ENCODE measurements around the gene SENP2.
"Not testable (repeated sequence)": the region's sequence is repeated elsewhere in the genome, so short reads cannot be mapped to it uniquely, and the experiment has no call there.

Gene SENP2

GRCh38 chr3:185649414-185649813, 63.3 kb downstream of the SENP2 start:
- no peak for DNase-seq

GRCh38 chr3:185651971-185652370, 65.9 kb downstream of the SENP2 start:
- no peak for DNase-seq

GRCh38 chr3:185653949-185654757, 68.1 kb downstream of the SENP2 start:
- no peak for DNase-seq

DNA sequence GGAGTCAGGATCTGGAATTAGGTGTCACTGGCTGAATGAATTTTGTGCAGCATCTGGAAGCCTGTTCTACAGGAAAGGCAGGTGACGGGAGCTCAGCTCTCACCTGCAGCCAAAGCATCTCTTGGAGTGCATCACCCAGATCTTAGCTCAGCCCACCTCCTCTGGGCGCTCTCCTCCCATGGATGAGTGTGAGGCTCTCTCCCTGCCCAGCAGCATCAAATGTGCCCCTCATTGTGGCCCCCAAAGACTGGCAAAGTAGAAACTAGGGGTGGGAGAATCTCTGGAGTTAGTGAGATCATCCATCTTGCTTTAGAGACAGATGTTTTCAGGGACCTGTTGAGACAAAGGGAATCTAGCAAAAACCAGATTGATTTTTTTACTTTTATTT, 68.7 kb downstream of the SENP2 start:
- DNase-seq: no peak

GRCh38 chr3:185655426-185656320, 69.6 kb downstream of the SENP2 start:
- no peak for DNase-seq

DNA sequence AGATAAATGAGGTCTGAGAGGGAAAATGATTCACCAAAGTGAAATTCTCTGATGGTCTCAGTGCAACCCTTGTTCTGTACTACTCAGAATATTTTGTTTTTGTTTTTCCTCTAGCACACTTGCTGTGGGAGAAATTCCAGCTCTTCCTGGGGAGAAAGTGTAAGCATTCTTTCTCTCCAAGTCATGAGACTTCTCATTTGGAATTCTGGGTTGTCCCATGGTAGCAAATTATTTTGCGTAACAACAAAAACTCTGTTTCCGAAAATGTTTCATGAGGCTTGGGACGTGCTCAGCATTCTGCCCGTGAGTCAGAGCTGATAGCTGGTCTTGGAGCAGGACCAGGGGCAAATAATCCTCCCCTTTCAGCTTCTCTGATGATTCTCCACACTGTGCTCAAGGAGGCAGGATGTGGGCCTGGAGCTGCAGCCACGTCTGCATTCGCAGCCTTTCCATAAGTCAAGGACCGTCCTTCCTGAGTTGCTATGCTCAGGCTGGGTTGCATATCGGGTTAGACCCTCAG, 70.3 kb downstream of the SENP2 start:
- DNase-seq: no peak

DNA sequence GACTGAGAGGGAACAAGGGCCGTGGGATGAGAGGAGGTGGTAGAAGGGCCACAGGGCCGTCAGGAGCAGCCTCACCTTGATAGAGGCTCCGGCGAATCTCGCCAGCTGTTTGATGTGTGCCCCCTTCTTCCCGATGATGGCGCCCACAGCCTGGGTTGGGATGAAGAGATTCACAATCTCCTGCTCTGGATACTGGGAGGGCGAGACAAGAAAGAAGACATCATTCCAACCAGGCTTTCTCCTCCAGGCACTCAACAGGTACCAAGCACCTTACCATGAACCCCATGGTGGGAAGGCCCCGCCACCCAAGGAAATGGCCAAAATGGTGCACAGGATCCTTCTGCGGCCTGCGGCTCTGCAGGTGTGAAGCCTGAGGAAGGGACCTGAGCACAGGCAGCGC, 71.1 kb downstream of the SENP2 start:
- DNase-seq: no peak

GRCh38 chr3:185657691-185658503, 71.8 kb downstream of the SENP2 start:
- DNase-seq: no peak

- DNase-seq: no peak
Observed at GRCh38 chr3:185658504-185658912, 72.4 kb downstream of the SENP2 start.

GRCh38 chr3:185658943-185659342, 72.8 kb downstream of the SENP2 start:
- no peak for DNase-seq

DNA sequence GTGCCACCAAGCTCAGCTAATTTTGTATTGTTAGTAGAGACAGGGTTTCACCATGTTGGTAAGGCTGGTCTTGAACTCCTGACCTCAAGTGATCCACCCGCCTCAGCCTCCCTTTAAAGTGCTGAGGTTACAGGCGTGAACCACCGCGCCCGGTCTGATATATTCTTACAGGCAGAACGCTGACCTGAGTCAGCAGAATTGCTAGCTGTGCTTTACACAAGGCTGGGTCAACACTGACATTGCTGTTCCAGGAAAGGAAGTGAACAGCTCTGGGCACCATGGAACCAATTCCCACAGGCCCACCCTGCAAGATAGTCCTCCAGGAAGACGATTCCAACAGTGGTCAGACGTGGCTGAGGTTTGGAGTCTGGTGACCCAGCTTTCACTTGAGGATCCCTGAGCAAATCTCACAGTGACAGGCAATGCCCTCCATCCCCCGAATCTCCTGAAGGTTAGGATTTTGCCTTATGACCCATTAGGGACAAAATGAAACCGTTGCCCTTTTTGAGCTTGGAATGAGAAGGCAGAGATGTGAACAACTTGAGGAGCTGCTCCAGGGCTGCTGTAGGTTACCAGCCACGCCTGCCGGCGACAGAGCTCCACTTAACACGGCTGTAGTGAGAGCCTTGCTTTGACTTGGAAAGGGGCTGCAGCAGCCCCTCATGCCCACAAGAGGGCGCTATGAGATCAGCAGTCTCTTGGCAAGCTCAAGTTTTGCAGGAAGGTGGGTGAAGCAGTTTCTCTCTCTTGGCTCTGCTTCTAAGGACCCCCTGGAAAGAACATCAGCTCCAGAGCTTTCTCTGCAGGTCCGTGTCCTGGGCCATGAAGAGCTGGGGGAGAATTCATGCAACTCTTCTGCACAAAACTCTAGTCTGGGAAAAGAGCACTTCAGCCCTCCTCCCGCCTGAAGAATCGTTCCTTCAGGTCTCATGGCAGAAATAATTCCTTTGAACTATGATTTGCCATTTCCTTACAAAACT, 74.1 kb downstream of the SENP2 start:
- DNase-seq: peak; percentile 54

DNA sequence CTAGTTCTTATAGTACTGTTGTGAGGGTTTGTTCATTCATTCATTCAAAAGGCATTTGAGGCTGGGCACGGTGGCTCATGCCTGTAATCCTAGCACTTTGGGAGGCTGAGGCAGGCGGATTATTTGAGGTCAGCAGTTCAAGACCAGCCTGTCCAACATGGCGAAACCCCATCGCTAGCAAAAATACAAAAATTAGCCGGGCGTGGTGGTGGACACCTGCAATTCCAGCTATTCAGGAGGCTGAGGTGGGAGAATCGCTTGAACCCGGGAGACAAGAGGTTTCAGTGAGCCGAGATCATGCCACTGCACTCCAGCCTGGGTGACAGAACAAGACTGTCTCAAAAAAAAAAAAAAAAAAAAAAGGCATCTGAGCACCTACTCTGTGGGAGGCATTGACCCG, 75.2 kb downstream of the SENP2 start:
- DNase-seq: not testable (repeated sequence)

- DNase-seq: no peak
Observed at GRCh38 chr3:185661772-185662171, 75.7 kb downstream of the SENP2 start.

DNA sequence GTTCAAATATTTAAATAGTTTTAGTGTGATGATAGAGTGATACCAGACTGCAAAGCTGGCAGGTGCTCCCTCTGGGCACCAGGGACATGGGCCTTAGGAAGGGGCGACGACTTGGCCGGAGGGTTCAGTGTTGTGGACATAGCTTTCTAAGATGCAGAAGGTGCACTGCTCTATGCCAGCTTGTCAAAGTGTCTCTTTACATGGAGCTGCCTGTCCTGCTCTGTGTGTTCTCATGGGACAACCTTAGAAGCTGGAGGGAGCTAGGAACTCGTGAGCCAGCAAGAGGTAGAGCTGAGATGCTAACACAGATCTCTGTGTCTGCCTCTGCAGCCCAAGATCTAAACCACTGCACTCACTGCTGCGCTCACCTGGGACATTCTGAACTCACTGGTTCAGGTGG, 77.8 kb downstream of the SENP2 start:
- no peak for DNase-seq

DNA sequence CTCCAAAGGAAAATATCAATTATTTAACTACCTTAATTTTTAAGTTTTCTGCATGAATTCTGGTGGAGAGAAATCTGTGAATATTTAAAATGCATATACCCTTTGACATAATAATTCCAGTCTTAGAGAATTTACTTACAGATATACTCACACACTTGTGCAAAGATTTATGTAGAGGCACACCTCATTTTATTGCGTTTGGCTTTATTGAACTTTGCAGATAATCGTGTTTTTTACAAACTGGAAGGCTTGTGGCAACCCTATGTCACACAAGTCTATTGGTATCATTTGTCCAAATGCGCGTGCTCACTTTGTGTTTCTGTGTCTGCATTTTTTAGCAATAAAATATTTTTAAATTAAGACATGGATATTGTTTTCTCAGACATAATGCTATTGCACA, 81.5 kb downstream of the SENP2 start:
- no peak for DNase-seq

- no peak for DNase-seq
Observed at GRCh38 chr3:185677146-185677829, 91.2 kb downstream of the SENP2 start.

GRCh38 chr3:185678027-185678426, 91.9 kb downstream of the SENP2 start:
- DNase-seq: no peak

DNA sequence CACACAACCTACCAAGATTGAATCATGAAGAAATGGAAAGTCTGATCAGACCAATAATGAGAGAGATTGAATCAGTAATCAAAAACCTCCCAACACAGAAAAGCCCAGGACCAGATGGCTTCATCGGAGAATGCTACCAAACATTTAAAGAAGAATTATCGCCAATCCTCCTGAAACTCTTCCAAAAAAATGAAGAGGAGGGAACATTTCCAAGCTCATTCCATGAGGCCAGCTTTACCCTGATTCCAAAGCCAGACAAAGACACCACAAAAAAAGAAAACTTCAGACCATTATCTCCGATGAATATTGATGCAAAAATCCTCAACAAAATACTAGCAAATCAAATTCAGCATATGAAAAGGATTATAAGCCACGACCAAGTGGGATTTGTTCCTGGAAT, 94.1 kb downstream of the SENP2 start:
- no peak for DNase-seq
